Skeletal muscle tissue (tissue), 4 donors: ENCODE measurements around the gene CHST5. TPM values are rescaled to one million over a fixed set of nuclear protein-coding genes. Genes with fewer than 3 reads are reported as not detected.

Experiments
- H3K27ac ChIP-seq: one replicate; pipeline ENCODE4 v1.7.0; 2013; ENCODE audit warnings: mild to moderate bottlenecking, low read depth, low read length, inconsistent platforms
- H3K27me3 ChIP-seq, 3 donors: one replicate each; pipeline ENCODE4 v1.7.0; 2013; ENCODE audit warnings: low read length in 3 of 3; ENCODE audit not compliant: control insufficient read depth in 3 of 3, insufficient read depth in 3 of 3
- H3K36me3 ChIP-seq, 3 donors: one replicate each; pipeline ENCODE4 v1.7.0; 2013; ENCODE audit warnings: low read length in 3 of 3; ENCODE audit not compliant: control insufficient read depth in 3 of 3, insufficient read depth in 3 of 3
- H3K4me1 ChIP-seq, 3 donors: one replicate each; pipeline ENCODE4 v1.7.0; 2013; ENCODE audit warnings: low read length in 3 of 3, mild to moderate bottlenecking in 3 of 3; ENCODE audit not compliant: control insufficient read depth in 3 of 3, insufficient read depth in 3 of 3
- H3K4me3 ChIP-seq, 3 donors: one replicate each; pipeline ENCODE4 v1.7.0; 2013; ENCODE audit warnings: low read length in 3 of 3
- H3K9ac ChIP-seq, 3 donors: one replicate each; pipeline ENCODE4 v1.7.0; 2013; ENCODE audit warnings: low read length in 3 of 3, mild to moderate bottlenecking in 3 of 3, moderate library complexity in 2 of 3, low read depth in 1 of 3
- H3K9me3 ChIP-seq, 3 donors: one replicate each; pipeline ENCODE4 v1.7.0; 2013; ENCODE audit warnings: low read length in 3 of 3; ENCODE audit not compliant: control insufficient read depth in 3 of 3
- total RNA-seq: library from RNA; depleted of rRNA; stranded (reverse); fragments of >200 nt; gene quantifications from one replicate; pipeline ENCODE4 v1.2.3, GENCODE V29; 2014
- donor health status: Osteomylitis.

CHST5 gene
- total RNA-seq, 1 donor from 2014 or later: not detected

- no peaks in the 10 kb centered on the region for H3K9me3 ChIP-seq
- peaks cover 2 to 11% (median 11%) of the 10 kb centered on the region in 3 donors for H3K4me1 ChIP-seq
- peaks cover 11 to 25% (median 20%) of the 10 kb centered on the region in 3 donors for H3K27me3 ChIP-seq
- no peak overlapping the region for H3K4me3 ChIP-seq
- no peak overlapping the region for H3K9ac ChIP-seq
- no peak overlapping the region for H3K27ac ChIP-seq
- no peaks in the 10 kb centered on the region for H3K36me3 ChIP-seq
Measured at GRCh38 chr16:75497558-75497957, 38.4 kb downstream of the CHST5 start.

- Histone ChIP-seq H3K4me3 (peak within 1 kb of the TSS; percentile 58 to 64 (median 60)), H3K27ac (no peak within 1 kb of the TSS), H3K4me1 (peaks cover 2 to 11% (median 7%) of the 10 kb centered on the region in 3 donors), H3K27me3 (peaks cover 17 to 25% (median 20%) of the 10 kb centered on the region in 3 donors), H3K9ac (peak within 1 kb of the TSS; percentile 23 to 43 (median 33)), H3K9me3 (no peaks in the 10 kb centered on the region), H3K36me3 (no peaks in the 10 kb centered on the region)
Measured at GRCh38 chr16:75495076-75495674, 40.7 kb downstream of the CHST5 start, which contains the start of gene CHST6. CHST6 (minus strand) TSS chr16:75495441; CDS start chr16:75479828, 15,613 bp downstream.

- Histone ChIP-seq H3K36me3 (no peaks in the 10 kb centered on the region), H3K27me3 (peaks cover 17 to 25% (median 20%) of the 10 kb centered on the region in 3 donors), H3K9me3 (no peaks in the 10 kb centered on the region), H3K4me1 (peaks cover 2 to 11% (median 7%) of the 10 kb centered on the region in 3 donors), H3K9ac (peak overlapping the region; percentile 23 to 43 (median 33)), H3K27ac (no peak overlapping the region), H3K4me3 (peak overlapping the region; percentile 58 to 64 (median 60))
Measured at GRCh38 chr16:75494661-75495075, 41.2 kb downstream of the CHST5 start.

- no peaks in the 10 kb centered on the region for H3K36me3 ChIP-seq
- no peak overlapping the region for H3K27ac ChIP-seq
- H3K9me3 ChIP-seq: no peaks in the 10 kb centered on the region
- no peak overlapping the region for H3K9ac ChIP-seq
- peaks cover 17 to 25% (median 20%) of the 10 kb centered on the region in 3 donors for H3K27me3 ChIP-seq
- H3K4me1 ChIP-seq: peaks cover 2 to 11% (median 7%) of the 10 kb centered on the region in 3 donors
- peak overlapping the region in 2 of 3 donors; percentile 54 to 64 for H3K4me3 ChIP-seq
Measured at GRCh38 chr16:75494184-75494583, 41.7 kb downstream of the CHST5 start.

- Histone ChIP-seq H3K9ac (no peak overlapping the region), H3K27ac (no peak overlapping the region), H3K4me3 (no peak overlapping the region), H3K4me1 (peaks cover 2 to 11% (median 7%) of the 10 kb centered on the region in 3 donors), H3K27me3 (peaks cover 17 to 25% (median 20%) of the 10 kb centered on the region in 3 donors), H3K9me3 (no peaks in the 10 kb centered on the region), H3K36me3 (no peaks in the 10 kb centered on the region)
Measured at GRCh38 chr16:75491876-75492275, 44.0 kb downstream of the CHST5 start.

- Histone ChIP-seq H3K4me1 (peaks cover 0 to 2% (median 1%) of the 10 kb centered on the region in 3 donors), H3K9ac (no peak overlapping the region), H3K4me3 (no peak overlapping the region), H3K36me3 (no peaks in the 10 kb centered on the region), H3K27ac (no peak overlapping the region), H3K27me3 (peaks cover under 1 to 10% (median 6%) of the 10 kb centered on the region in 3 donors), H3K9me3 (no peaks in the 10 kb centered on the region)
Measured at GRCh38 chr16:75488322-75488721, 47.6 kb downstream of the CHST5 start.

GRCh38 chr16:75486676-75487313 is 49.1 kb downstream of the CHST5 start:
- H3K9ac ChIP-seq: no peak overlapping the region
- no peaks in the 10 kb centered on the region for H3K36me3 ChIP-seq

GRCh38 chr16:75486014-75486675 is 49.8 kb downstream of the CHST5 start:
- Histone ChIP-seq H3K4me1 (peaks cover 0 to 6% (median 5%) of the 10 kb centered on the region in 3 donors), H3K27me3 (peaks cover 0 to 6% (median 0%) of the 10 kb centered on the region in 3 donors), H3K27ac (no peak overlapping the region), H3K9ac (no peak overlapping the region), H3K9me3 (no peaks in the 10 kb centered on the region), H3K4me3 (no peak overlapping the region), H3K36me3 (no peaks in the 10 kb centered on the region)

More at GRCh38 chr16:75486676-75487313, 49.1 kb downstream of the CHST5 start:
- no peak overlapping the region for H3K27ac ChIP-seq
- H3K9me3 ChIP-seq: no peaks in the 10 kb centered on the region
- H3K4me3 ChIP-seq: no peak overlapping the region
- peaks cover 0 to 6% (median 5%) of the 10 kb centered on the region in 3 donors for H3K4me1 ChIP-seq
- H3K27me3 ChIP-seq: peaks cover 0 to 6% (median 2%) of the 10 kb centered on the region in 3 donors

- Histone ChIP-seq H3K4me3 (no peak overlapping the region), H3K36me3 (no peaks in the 10 kb centered on the region), H3K27ac (no peak overlapping the region), H3K27me3 (peaks cover 0 to 6% (median 0%) of the 10 kb centered on the region in 3 donors), H3K4me1 (peaks cover 0 to 6% (median 5%) of the 10 kb centered on the region in 3 donors), H3K9ac (no peak overlapping the region), H3K9me3 (no peaks in the 10 kb centered on the region)
Measured at GRCh38 chr16:75485230-75486013, 50.5 kb downstream of the CHST5 start.
